Measurements from ENCODE around the gene TRAF4. TPM values are rescaled to one million over a fixed set of nuclear protein-coding genes. Genes with fewer than 3 reads are reported as not detected.

Gene TRAF4
- polyA plus RNA-seq, 3 donors, result 0.33 to 38.0 (median 1.0) TPM

DNA sequence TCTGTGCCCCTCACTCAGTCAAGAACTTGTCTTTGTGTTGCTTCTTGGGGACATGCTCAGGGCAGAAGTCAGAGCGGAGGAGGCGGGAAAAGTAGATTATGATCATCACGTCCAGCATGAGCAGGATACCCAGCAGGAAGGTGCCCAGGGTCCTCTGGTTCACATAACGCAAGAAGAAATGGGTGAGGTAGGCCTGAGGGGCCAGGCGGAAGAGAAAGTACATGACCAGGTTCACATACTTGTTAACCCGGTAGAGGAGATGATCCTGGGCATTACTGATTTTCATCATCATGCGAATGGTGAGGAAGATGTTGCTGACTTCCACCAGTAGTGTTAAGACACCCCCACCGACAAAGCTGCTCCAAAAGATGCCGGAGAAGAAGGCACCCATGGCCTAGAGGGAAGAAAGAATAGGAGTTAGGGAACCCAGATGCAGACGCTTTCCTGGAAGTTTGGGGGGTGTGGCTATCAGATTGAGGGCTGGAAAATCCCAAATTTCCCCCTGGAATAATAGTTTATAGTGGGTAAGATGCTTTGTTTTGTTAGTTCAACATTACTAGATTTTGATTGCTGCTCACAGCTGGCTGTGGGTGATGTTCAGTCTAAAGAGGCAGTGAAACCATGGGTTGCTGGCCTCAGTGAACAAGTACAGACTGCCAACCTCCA is 19.2 kb upstream of the TRAF4 start:
- Mint-ChIP-seq H3K27me3 (ENCODE audit: low read depth in 3 of 3) (peaks cover 2 to 15% (median 6%) of the 10 kb centered on the region in 3 donors), H3K4me3 (peak overlapping the region; percentile 13 to 48), H3K36me3 (peaks cover 36 to 44% of the 10 kb centered on the region in 2 donors), H3K27ac (peak overlapping the region in 3 of 7 donors; percentile 11 to 55 (median 40)), H3K9me3 (peaks cover 0 to 2% (median 0%) of the 10 kb centered on the region in 7 donors), H3K4me1 (peaks cover 62% of the 10 kb centered on the region)
- no peak for DNase-seq
- H3K27me3 ChIP-seq (ENCODE audit: control insufficient read depth in 2 of 2, insufficient read depth in 2 of 2, low read length in 2 of 2), result no peaks in the 10 kb centered on the region
- H4K20me1 ChIP-seq (ENCODE audit: insufficient read depth, low read length), result peaks cover 57% of the 10 kb centered on the region
- H3K9me3 ChIP-seq (replicated peaks in 1 of 2; ENCODE audit: control insufficient read depth in 1 of 2, insufficient read depth in 1 of 2, low read length in 2 of 2), result no peaks in the 10 kb centered on the region
- intact Hi-C loops (cut with micrococcal nuclease), result loop anchor here in 1 of 2 donors (5.0 kb wide), 1 partner anchor 88 kb away; no protein-coding TSS in a partner anchor
- no peak overlapping the region for H3K9ac ChIP-seq (ENCODE audit: insufficient read depth, low read length, poor library complexity, severe bottlenecking)
- H2AFZ ChIP-seq (ENCODE audit: insufficient read depth, low read depth, low read length, poor library complexity, severe bottlenecking), result no peak overlapping the region
- no peak overlapping the region for H3K27ac ChIP-seq (ENCODE audit: low read depth in 1 of 2, low read length in 2 of 2)
- 94% methylated on average over 8 of the region's 10 CpGs for WGBS (ENCODE audit: insufficient coverage)
- peaks cover 55 to 72% of the 10 kb centered on the region in 2 donors for H3K4me1 ChIP-seq (ENCODE audit: control insufficient read depth in 1 of 2, insufficient read depth in 2 of 2, low read length in 2 of 2)
- peaks cover 28% of the 10 kb centered on the region for H3K79me2 ChIP-seq (ENCODE audit: insufficient read depth, low read length)
- TF ChIP-seq, protein P1, sequence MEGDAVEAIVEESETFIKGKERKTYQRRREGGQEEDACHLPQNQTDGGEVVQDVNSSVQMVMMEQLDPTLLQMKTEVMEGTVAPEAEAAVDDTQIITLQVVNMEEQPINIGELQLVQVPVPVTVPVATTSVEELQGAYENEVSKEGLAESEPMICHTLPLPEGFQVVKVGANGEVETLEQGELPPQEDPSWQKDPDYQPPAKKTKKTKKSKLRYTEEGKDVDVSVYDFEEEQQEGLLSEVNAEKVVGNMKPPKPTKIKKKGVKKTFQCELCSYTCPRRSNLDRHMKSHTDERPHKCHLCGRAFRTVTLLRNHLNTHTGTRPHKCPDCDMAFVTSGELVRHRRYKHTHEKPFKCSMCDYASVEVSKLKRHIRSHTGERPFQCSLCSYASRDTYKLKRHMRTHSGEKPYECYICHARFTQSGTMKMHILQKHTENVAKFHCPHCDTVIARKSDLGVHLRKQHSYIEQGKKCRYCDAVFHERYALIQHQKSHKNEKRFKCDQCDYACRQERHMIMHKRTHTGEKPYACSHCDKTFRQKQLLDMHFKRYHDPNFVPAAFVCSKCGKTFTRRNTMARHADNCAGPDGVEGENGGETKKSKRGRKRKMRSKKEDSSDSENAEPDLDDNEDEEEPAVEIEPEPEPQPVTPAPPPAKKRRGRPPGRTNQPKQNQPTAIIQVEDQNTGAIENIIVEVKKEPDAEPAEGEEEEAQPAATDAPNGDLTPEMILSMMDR (IDR thresholded peaks at IDR 0.05), result no peak
- peak overlapping the region in 1 of 3 experiments; percentile 96 for H3K4me3 ChIP-seq (replicated peaks in 1 of 3; ENCODE audit: low read depth in 2 of 3, low read length in 3 of 3)
- H3K4me2 ChIP-seq (replicated peaks; ENCODE audit: extremely low read depth, low read length, poor library complexity, severe bottlenecking), result peak overlapping the region; percentile 100
- peaks cover 35 to 40% of the 10 kb centered on the region in 2 donors for H3K36me3 ChIP-seq (replicated peaks in 1 of 2; ENCODE audit: control insufficient read depth in 1 of 2, insufficient read depth in 2 of 2, low read length in 2 of 2)

DNA sequence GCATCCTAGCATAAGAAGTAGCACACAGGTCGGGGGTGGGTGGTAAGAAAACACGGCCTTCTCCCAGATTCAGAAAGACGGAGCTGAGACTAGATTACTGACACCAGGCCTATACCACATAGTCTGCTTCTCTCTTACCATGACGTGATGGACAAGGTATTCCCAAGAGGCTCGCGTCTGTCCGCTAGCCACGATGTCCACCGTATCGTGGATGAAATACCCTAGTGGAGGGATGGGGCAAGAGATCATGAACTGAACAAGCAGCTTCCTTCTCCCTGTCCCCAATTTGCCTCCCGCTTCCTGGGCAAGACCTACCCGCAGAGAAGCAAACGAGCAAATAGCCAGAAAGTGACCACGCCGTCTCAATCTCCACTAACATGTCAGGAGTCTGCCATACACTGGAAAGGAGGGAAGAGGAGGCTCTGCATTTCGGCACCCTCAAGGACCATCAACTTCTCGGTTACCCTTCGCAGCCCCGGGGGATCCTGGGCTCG is 18.6 kb upstream of the TRAF4 start:
- intact Hi-C loops (cut with micrococcal nuclease), result loop anchor here in 1 of 2 donors (5.0 kb wide), 1 partner anchor 87 kb away; no protein-coding TSS in a partner anchor
- Histone ChIP-seq H3K36me3 (replicated peaks in 1 of 2; ENCODE audit: control insufficient read depth in 1 of 2, insufficient read depth in 2 of 2, low read length in 2 of 2) (peaks cover 35 to 40% of the 10 kb centered on the region in 2 donors), H2AFZ (ENCODE audit: insufficient read depth, low read depth, low read length, poor library complexity, severe bottlenecking) (peak overlapping the region; percentile 75), H3K27ac (ENCODE audit: low read depth in 1 of 2, low read length in 2 of 2) (no peak overlapping the region), H3K4me1 (ENCODE audit: control insufficient read depth in 1 of 2, insufficient read depth in 2 of 2, low read length in 2 of 2) (peaks cover 58 to 72% of the 10 kb centered on the region in 2 donors), H3K79me2 (ENCODE audit: insufficient read depth, low read length) (peaks cover 23% of the 10 kb centered on the region), H3K27me3 (ENCODE audit: control insufficient read depth in 2 of 2, insufficient read depth in 2 of 2, low read length in 2 of 2) (no peaks in the 10 kb centered on the region), H3K4me3 (replicated peaks in 1 of 3; ENCODE audit: low read depth in 2 of 3, low read length in 3 of 3) (peak overlapping the region; percentile 11 to 96 (median 66)), H4K20me1 (ENCODE audit: insufficient read depth, low read length) (peaks cover 54% of the 10 kb centered on the region), H3K9ac (ENCODE audit: insufficient read depth, low read length, poor library complexity, severe bottlenecking) (peak overlapping the region; percentile 28), H3K9me3 (replicated peaks in 1 of 2; ENCODE audit: control insufficient read depth in 1 of 2, insufficient read depth in 1 of 2, low read length in 2 of 2) (no peaks in the 10 kb centered on the region), H3K4me2 (replicated peaks; ENCODE audit: extremely low read depth, low read length, poor library complexity, severe bottlenecking) (peak overlapping the region; percentile 100)
- H3K4me1 Mint-ChIP-seq, result peaks cover 65% of the 10 kb centered on the region
- peaks cover 2 to 15% (median 7%) of the 10 kb centered on the region in 3 donors for H3K27me3 Mint-ChIP-seq (ENCODE audit: low read depth in 3 of 3)
- DNase-seq, result no peak
- peaks cover 36 to 44% of the 10 kb centered on the region in 2 donors for H3K36me3 Mint-ChIP-seq
- WGBS (ENCODE audit: insufficient coverage), result no CpG with 5 or more reads among the region's 20 CpGs
- peak overlapping the region; percentile 89 to 94 for H3K4me3 Mint-ChIP-seq
- H3K27ac Mint-ChIP-seq, result peak overlapping the region in 4 of 7 donors; percentile 7 to 70 (median 50)
- H3K9me3 Mint-ChIP-seq, result peaks cover 0 to 2% (median 0%) of the 10 kb centered on the region in 7 donors
- TF ChIP-seq, protein P1 (IDR thresholded peaks at IDR 0.05), result no peak
